Spleen (tissue), 7 donors: ENCODE results near the gene DMXL1.

Experiments
- POLR2AphosphoS5 ChIP-seq, 3 donors: sonication (generic); formaldehyde crosslinking; IDR thresholded peaks; one replicate each; pipeline ENCODE4 v1.5.1; 2017; ENCODE audit warnings: antibody characterized with exemption in 3 of 3
- TF ChIP-seq, protein P1 (sequence below), 11 experiments: fragments of 200-600 bp in 7 of 11; fragments of 450-650 bp in 4 of 11; sonication (generic) in 4 of 11; IDR thresholded peaks in 8 of 11; conservative IDR thresholded peaks in 3 of 11; 1 replicate in 7 of 11; 2 replicates in 4 of 11; pipeline versions ENCODE4 v1.4.0 to v1.8.0; 2016 to 2021; ENCODE audit warnings: antibody characterized with exemption in 11 of 11, inconsistent platforms in 4 of 11, mild to moderate bottlenecking in 1 of 11
- donor health status: DM: no; HTN: no; CAD: no; lungs with moderate emphysema.
- donor health status: DM: no; HTN: no; CAD: no.
- donor health status: DM: no; HTN: no; CAD: no.

DNA sequence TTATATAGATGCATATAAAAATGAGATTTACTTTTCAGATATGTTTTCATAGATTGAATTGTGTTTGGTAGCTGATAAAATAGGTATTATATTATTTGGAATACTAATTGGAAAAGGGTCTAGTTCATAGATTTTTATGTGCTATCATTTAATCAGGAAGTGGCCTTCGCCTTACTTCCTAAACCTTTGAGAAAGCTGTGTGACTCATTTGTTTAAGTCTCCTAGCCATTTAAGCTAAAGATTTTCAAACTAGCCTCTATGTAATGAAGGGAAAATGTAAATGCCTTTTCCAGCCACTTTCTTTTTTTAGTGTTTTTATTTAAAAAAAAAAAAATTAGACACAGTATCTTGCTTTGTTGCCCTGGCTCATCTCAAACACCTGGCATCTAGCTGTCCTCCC, 97.5 kb downstream of the DMXL1 start:
- TF ChIP-seq, protein P1, sequence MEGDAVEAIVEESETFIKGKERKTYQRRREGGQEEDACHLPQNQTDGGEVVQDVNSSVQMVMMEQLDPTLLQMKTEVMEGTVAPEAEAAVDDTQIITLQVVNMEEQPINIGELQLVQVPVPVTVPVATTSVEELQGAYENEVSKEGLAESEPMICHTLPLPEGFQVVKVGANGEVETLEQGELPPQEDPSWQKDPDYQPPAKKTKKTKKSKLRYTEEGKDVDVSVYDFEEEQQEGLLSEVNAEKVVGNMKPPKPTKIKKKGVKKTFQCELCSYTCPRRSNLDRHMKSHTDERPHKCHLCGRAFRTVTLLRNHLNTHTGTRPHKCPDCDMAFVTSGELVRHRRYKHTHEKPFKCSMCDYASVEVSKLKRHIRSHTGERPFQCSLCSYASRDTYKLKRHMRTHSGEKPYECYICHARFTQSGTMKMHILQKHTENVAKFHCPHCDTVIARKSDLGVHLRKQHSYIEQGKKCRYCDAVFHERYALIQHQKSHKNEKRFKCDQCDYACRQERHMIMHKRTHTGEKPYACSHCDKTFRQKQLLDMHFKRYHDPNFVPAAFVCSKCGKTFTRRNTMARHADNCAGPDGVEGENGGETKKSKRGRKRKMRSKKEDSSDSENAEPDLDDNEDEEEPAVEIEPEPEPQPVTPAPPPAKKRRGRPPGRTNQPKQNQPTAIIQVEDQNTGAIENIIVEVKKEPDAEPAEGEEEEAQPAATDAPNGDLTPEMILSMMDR (IDR thresholded peaks at IDR 0.05 in 8 of 11, conservative IDR thresholded peaks at IDR 0.05 in 3 of 11): no peak
- TF ChIP-seq POLR2AphosphoS5 (IDR thresholded peaks at IDR 0.05): no peak
